ENCODE data around the gene B4GALT5. TPM values are rescaled to one million over a fixed set of nuclear protein-coding genes. Genes with fewer than 3 reads are reported as not detected.
"Not testable (repeated sequence)": the region's sequence is repeated elsewhere in the genome, so short reads cannot be mapped to it uniquely, and the experiment has no call there.

Gene B4GALT5
- total RNA-seq, 1 donor from 2014 or later: 39.3 TPM

GRCh38 chr20:49618289-49618688 lies 95.4 kb downstream of the B4GALT5 start:
- Mint-ChIP-seq H3K36me3 (ENCODE audit: low read depth) (peaks cover 6% of the 10 kb centered on the region), H3K4me1 (ENCODE audit: low read depth) (no peaks in the 10 kb centered on the region), H3K4me3 (no peak overlapping the region), H3K9me3 (peaks cover 10% of the 10 kb centered on the region), H3K27ac (no peak overlapping the region), H3K27me3 (ENCODE audit: insufficient read depth) (peaks cover 5% of the 10 kb centered on the region)
- intact Hi-C loops (cut with micrococcal nuclease): no loop called here
- no peak for DNase-seq (ENCODE audit: low spot score)

- H3K4me1 Mint-ChIP-seq (ENCODE audit: low read depth); intact Hi-C loops (cut with micrococcal nuclease); H3K4me3 Mint-ChIP-seq; H3K27me3 Mint-ChIP-seq (ENCODE audit: insufficient read depth); H3K36me3 Mint-ChIP-seq (ENCODE audit: low read depth); H3K9me3 Mint-ChIP-seq; DNase-seq (ENCODE audit: low spot score); H3K27ac Mint-ChIP-seq: not testable (repeated sequence)
Measured at GRCh38 chr20:49617394-49617793, 96.3 kb downstream of the B4GALT5 start.

GRCh38 chr20:49616154-49617007 lies 97.3 kb downstream of the B4GALT5 start:
- Mint-ChIP-seq H3K27me3 (ENCODE audit: insufficient read depth) (peaks cover 3% of the 10 kb centered on the region), H3K4me3 (no peak overlapping the region), H3K4me1 (ENCODE audit: low read depth) (no peaks in the 10 kb centered on the region), H3K36me3 (ENCODE audit: low read depth) (no peaks in the 10 kb centered on the region), H3K9me3 (no peaks in the 10 kb centered on the region), H3K27ac (no peak overlapping the region)
- no peak for DNase-seq (ENCODE audit: low spot score)
- intact Hi-C loops (cut with micrococcal nuclease): no loop called here

- no peaks in the 10 kb centered on the region for H3K9me3 Mint-ChIP-seq
- H3K27ac Mint-ChIP-seq: no peak overlapping the region
- H3K4me1 Mint-ChIP-seq (ENCODE audit: low read depth): peaks cover 5% of the 10 kb centered on the region
- H3K27me3 Mint-ChIP-seq (ENCODE audit: insufficient read depth): no peaks in the 10 kb centered on the region
- intact Hi-C loops (cut with micrococcal nuclease): no loop called here
- DNase-seq (ENCODE audit: low spot score): no peak
- no peaks in the 10 kb centered on the region for H3K36me3 Mint-ChIP-seq (ENCODE audit: low read depth)
- H3K4me3 Mint-ChIP-seq: no peak overlapping the region
Measured at GRCh38 chr20:49615401-49616153, 98.1 kb downstream of the B4GALT5 start.

- intact Hi-C loops (cut with micrococcal nuclease); H3K27ac Mint-ChIP-seq; H3K4me1 Mint-ChIP-seq (ENCODE audit: low read depth); H3K9me3 Mint-ChIP-seq; H3K4me3 Mint-ChIP-seq; H3K36me3 Mint-ChIP-seq (ENCODE audit: low read depth); DNase-seq (ENCODE audit: low spot score); H3K27me3 Mint-ChIP-seq (ENCODE audit: insufficient read depth): not testable (repeated sequence)
Measured at GRCh38 chr20:49615051-49615400, 98.7 kb downstream of the B4GALT5 start.

GRCh38 chr20:49614338-49615050 lies 99.2 kb downstream of the B4GALT5 start:
- Mint-ChIP-seq H3K4me1 (ENCODE audit: low read depth) (peaks cover 11% of the 10 kb centered on the region), H3K4me3 (no peak overlapping the region), H3K9me3 (no peaks in the 10 kb centered on the region), H3K27ac (no peak overlapping the region), H3K36me3 (ENCODE audit: low read depth) (no peaks in the 10 kb centered on the region), H3K27me3 (ENCODE audit: insufficient read depth) (no peaks in the 10 kb centered on the region)
- intact Hi-C loops (cut with micrococcal nuclease): loop anchor here (5.0 kb wide), 2 partner anchors 98 to 188 kb away; partner anchors contain the start of gene B4GALT5
- no peak for DNase-seq (ENCODE audit: low spot score)

- Mint-ChIP-seq H3K36me3 (ENCODE audit: low read depth) (peaks cover 5% of the 10 kb centered on the region), H3K27ac (no peak overlapping the region), H3K27me3 (ENCODE audit: insufficient read depth) (no peaks in the 10 kb centered on the region), H3K4me1 (ENCODE audit: low read depth) (peaks cover 31% of the 10 kb centered on the region), H3K4me3 (no peak overlapping the region), H3K9me3 (no peaks in the 10 kb centered on the region)
- intact Hi-C loops (cut with micrococcal nuclease): loop anchor here (5.0 kb wide), 2 partner anchors 100 to 190 kb away; partner anchors contain the start of gene B4GALT5
- DNase-seq (ENCODE audit: low spot score): no peak
Measured at GRCh38 chr20:49612127-49612738, 101.4 kb downstream of the B4GALT5 start.

- H3K27ac Mint-ChIP-seq; H3K27me3 Mint-ChIP-seq (ENCODE audit: insufficient read depth); H3K4me3 Mint-ChIP-seq; H3K9me3 Mint-ChIP-seq; DNase-seq (ENCODE audit: low spot score); H3K36me3 Mint-ChIP-seq (ENCODE audit: low read depth): not testable (repeated sequence)
- peaks cover 32% of the 10 kb centered on the region for H3K4me1 Mint-ChIP-seq (ENCODE audit: low read depth)
- intact Hi-C loops (cut with micrococcal nuclease): loop anchor here (1.0 to 5.0 kb wide), 6 partner anchors 101 to 317 kb away; partner anchors contain the start of gene B4GALT5
Measured at GRCh38 chr20:49611539-49612126, 102.0 kb downstream of the B4GALT5 start.

GRCh38 chr20:49610691-49611538 lies 102.8 kb downstream of the B4GALT5 start:
- intact Hi-C loops (cut with micrococcal nuclease): loop anchor here (1.0 to 5.0 kb wide), 7 partner anchors 101 to 317 kb away; partner anchors contain the start of genes B4GALT5 and SPATA2
- H3K27ac Mint-ChIP-seq: peak overlapping the region; percentile 56
- H3K36me3 Mint-ChIP-seq (ENCODE audit: low read depth): peaks cover 5% of the 10 kb centered on the region
- H3K4me3 Mint-ChIP-seq: peak overlapping the region; percentile 73
- H3K27me3 Mint-ChIP-seq (ENCODE audit: insufficient read depth): no peaks in the 10 kb centered on the region
- H3K4me1 Mint-ChIP-seq (ENCODE audit: low read depth): peaks cover 32% of the 10 kb centered on the region
- DNase-seq (ENCODE audit: low spot score): peak; percentile 75
- H3K9me3 Mint-ChIP-seq: no peaks in the 10 kb centered on the region

- Mint-ChIP-seq H3K36me3 (ENCODE audit: low read depth) (peaks cover 8% of the 10 kb centered on the region), H3K9me3 (no peaks in the 10 kb centered on the region), H3K27ac (peak overlapping the region; percentile 14), H3K4me1 (ENCODE audit: low read depth) (peaks cover 32% of the 10 kb centered on the region), H3K27me3 (ENCODE audit: insufficient read depth) (no peaks in the 10 kb centered on the region), H3K4me3 (peak overlapping the region; percentile 1)
- intact Hi-C loops (cut with micrococcal nuclease): loop anchor here (1.0 to 5.0 kb wide), 5 partner anchors 13 to 275 kb away; partner anchors contain the start of gene KCNB1
- peak; percentile 68 for DNase-seq (ENCODE audit: low spot score)
Measured at GRCh38 chr20:49608752-49609670, 104.7 kb downstream of the B4GALT5 start.

GRCh38 chr20:49607568-49607967 lies 106.1 kb downstream of the B4GALT5 start:
- peaks cover 41% of the 10 kb centered on the region for H3K4me1 Mint-ChIP-seq (ENCODE audit: low read depth)
- no peak overlapping the region for H3K27ac Mint-ChIP-seq
- no peaks in the 10 kb centered on the region for H3K27me3 Mint-ChIP-seq (ENCODE audit: insufficient read depth)
- H3K4me3 Mint-ChIP-seq: no peak overlapping the region
- DNase-seq (ENCODE audit: low spot score): no peak
- no peaks in the 10 kb centered on the region for H3K9me3 Mint-ChIP-seq
- intact Hi-C loops (cut with micrococcal nuclease): loop anchor here (5.0 kb wide), 2 partner anchors 35 to 125 kb away; partner anchors contain the start of gene KCNB1
- peaks cover 17% of the 10 kb centered on the region for H3K36me3 Mint-ChIP-seq (ENCODE audit: low read depth)
